ENCODE data around the gene FKBP11.

The FKBP11 gene

GRCh38 chr12:48889679-48890078, 35.6 kb downstream of the FKBP11 start:
- no peak for TF ChIP-seq CTCF (IDR thresholded peaks at IDR 0.05; ENCODE audit: low read depth, low read length)
- H3K4me3 ChIP-seq (ENCODE audit: low read depth, low read length) = no peak overlapping the region

- no peak overlapping the region for H3K4me3 ChIP-seq (ENCODE audit: low read depth, low read length)
- TF ChIP-seq CTCF (IDR thresholded peaks at IDR 0.05; ENCODE audit: low read depth, low read length) = no peak
These were observed 41.8 kb downstream of the FKBP11 start for GRCh38 chr12:48883305-48884161.

GRCh38 chr12:48882972-48883304, 42.4 kb downstream of the FKBP11 start:
- H3K4me3 ChIP-seq (ENCODE audit: low read depth, low read length) = no peak overlapping the region
- no peak for TF ChIP-seq CTCF (IDR thresholded peaks at IDR 0.05; ENCODE audit: low read depth, low read length)

- TF ChIP-seq CTCF (IDR thresholded peaks at IDR 0.05; ENCODE audit: low read depth, low read length) = no peak
- peak overlapping the region; percentile 11 for H3K4me3 ChIP-seq (ENCODE audit: low read depth, low read length)
These were observed 43.0 kb downstream of the FKBP11 start for GRCh38 chr12:48882315-48882687.

- H3K4me3 ChIP-seq (ENCODE audit: low read depth, low read length) = peak overlapping the region; percentile 11
- TF ChIP-seq CTCF (IDR thresholded peaks at IDR 0.05; ENCODE audit: low read depth, low read length) = no peak
These were observed 43.5 kb downstream of the FKBP11 start for GRCh38 chr12:48881686-48882314.

GRCh38 chr12:48880647-48881046, 44.6 kb downstream of the FKBP11 start:
- H3K4me3 ChIP-seq (ENCODE audit: low read depth, low read length) = no peak overlapping the region
- no peak for TF ChIP-seq CTCF (IDR thresholded peaks at IDR 0.05; ENCODE audit: low read depth, low read length)

- TF ChIP-seq CTCF (IDR thresholded peaks at IDR 0.05; ENCODE audit: low read depth, low read length) = no peak
These were observed 46.7 kb downstream of the FKBP11 start for GRCh38 chr12:48878548-48878947.

More at GRCh38 chr12:48878548-48878947, 46.7 kb downstream of the FKBP11 start:
- H3K4me3 ChIP-seq (ENCODE audit: low read depth, low read length) = no peak overlapping the region

Measured in WI38 (cell line).